Colonic mucosa (tissue), 4 donors: ENCODE data around the gene LARP4B. TPM values are rescaled to one million over a fixed set of nuclear protein-coding genes. Genes with fewer than 3 reads are reported as not detected.
A peak's percentile ranks its signal among the peaks of the same experiment; 100 is the strongest.
"Not testable (repeated sequence)": the region's sequence is repeated elsewhere in the genome, so short reads cannot be mapped to it uniquely, and the experiment has no call there.

Experiments used
- DNase-seq: peaks from one replicate; pipeline ENCODE4 v3.0.0-alpha.2; 2020
- H3K27ac ChIP-seq: fragments of 200-600 bp; one replicate; pipeline ENCODE4 v1.8.0; 2021
- H3K27me3 ChIP-seq: fragments of 200-600 bp; one replicate; pipeline ENCODE4 v1.8.0; 2021
- H3K36me3 ChIP-seq: fragments of 200-600 bp; one replicate; pipeline ENCODE4 v1.8.0; 2021
- H3K4me1 ChIP-seq: fragments of 200-600 bp; one replicate; pipeline ENCODE4 v1.8.0; 2021; ENCODE audit warnings: mild to moderate bottlenecking
- H3K4me3 ChIP-seq: fragments of 200-600 bp; one replicate; pipeline ENCODE4 v1.8.0; 2021
- H3K9ac ChIP-seq, 2 donors: one replicate each; pipeline ENCODE4 v1.7.0; 2013; ENCODE audit warnings: control low read depth in 2 of 2, low read depth in 2 of 2, low read length in 2 of 2
- H3K9me3 ChIP-seq: fragments of 200-600 bp; one replicate; pipeline ENCODE4 v1.8.0; 2021
- CTCF ChIP-seq: fragments of 200-600 bp; IDR thresholded peaks from one replicate; pipeline ENCODE4 v1.8.0; 2022; ENCODE audit warnings: antibody characterized with exemption, mild to moderate bottlenecking
- intact Hi-C: fragments of 100-400 bp; cut with DNase I; formaldehyde crosslinking; loops from one replicate; pipeline ENCODE4 v1.14.1; 2022
- total RNA-seq, 2 donors: library from RNA; stranded (reverse); fragmentation: NEBNext Ultra II Directional in 1 of 2; extraction: Animal tissue kit (Norgen Biotek cat#: 25700) in 1 of 2; gene quantifications; one replicate each; pipeline ENCODE4 v1.2.1, GENCODE V29; 2021
- donor health status: healthy.
- donor health status: DM: no; HTN: no; CAD: no.
- donor health status: DM: no; HTN: no; CAD: no.

Gene LARP4B
- total RNA-seq, 2 donors from 2014 or later: 129 to 136 TPM

- Histone ChIP-seq H3K27ac (no peak overlapping the region), H3K9me3 (no peaks in the 10 kb centered on the region), H3K4me1 (no peaks in the 10 kb centered on the region), H3K36me3 (no peaks in the 10 kb centered on the region), H3K27me3 (no peaks in the 10 kb centered on the region), H3K9ac (no peak overlapping the region), H3K4me3 (no peak overlapping the region)
- no peak for DNase-seq
- TF ChIP-seq CTCF: no peak
- intact Hi-C loops: loop anchor here (10.0 kb wide), 1 partner anchor 116 kb away; the partner anchor contains the start of gene WDR37
Measured at GRCh38 chr10:938941-939678, 7.6 kb upstream of the LARP4B start.

DNA sequence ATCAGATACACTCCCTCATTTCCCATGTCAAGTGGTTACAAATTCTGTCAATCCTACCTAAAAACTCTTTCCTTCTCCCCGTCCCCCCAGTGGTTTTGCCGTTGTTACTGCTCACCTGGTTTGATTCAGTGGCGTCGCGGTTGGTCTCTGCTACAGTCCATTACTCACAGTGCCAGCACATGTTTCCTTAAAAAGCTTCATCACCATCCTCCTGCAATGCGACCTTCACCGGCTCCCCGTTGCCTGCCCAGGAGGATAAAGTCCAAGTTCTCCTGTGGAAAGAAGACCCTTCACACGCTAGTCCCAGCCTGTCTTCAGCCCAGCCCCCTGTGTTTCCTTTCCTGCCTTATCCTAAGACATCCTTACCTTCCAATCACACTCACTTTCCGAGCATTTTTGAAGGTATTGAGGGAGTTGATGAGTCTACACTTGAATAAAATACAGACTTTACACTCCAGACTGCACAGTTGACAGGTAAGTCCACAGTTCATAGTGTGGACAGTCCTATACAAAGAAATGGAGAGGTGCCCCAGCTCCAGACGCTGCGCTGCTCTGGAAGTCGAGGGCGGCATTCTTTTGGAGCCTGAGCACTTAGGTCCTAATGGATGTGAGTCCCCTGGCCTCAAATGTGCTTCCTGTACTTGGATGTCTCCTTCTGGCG is 3.4 kb upstream of the LARP4B start:
- Histone ChIP-seq H3K27ac (no peak overlapping the region), H3K27me3 (no peaks in the 10 kb centered on the region), H3K36me3 (no peaks in the 10 kb centered on the region), H3K9me3 (no peaks in the 10 kb centered on the region), H3K4me3 (no peak overlapping the region), H3K4me1 (no peaks in the 10 kb centered on the region), H3K9ac (no peak overlapping the region)
- no peak for DNase-seq
- no peak for TF ChIP-seq CTCF
- intact Hi-C loops: loop anchor here (10.0 kb wide), 1 partner anchor 120 kb away; the partner anchor contains the start of gene WDR37

- DNase-seq, H3K9me3 ChIP-seq, H3K36me3 ChIP-seq, H3K27me3 ChIP-seq, H3K27ac ChIP-seq, H3K9ac ChIP-seq, H3K4me1 ChIP-seq, H3K4me3 ChIP-seq: not testable (repeated sequence)
- intact Hi-C loops: loop anchor here (10.0 kb wide), 1 partner anchor 121 kb away; the partner anchor contains the start of gene WDR37
Measured at GRCh38 chr10:934165-934564, 2.7 kb upstream of the LARP4B start.

DNA sequence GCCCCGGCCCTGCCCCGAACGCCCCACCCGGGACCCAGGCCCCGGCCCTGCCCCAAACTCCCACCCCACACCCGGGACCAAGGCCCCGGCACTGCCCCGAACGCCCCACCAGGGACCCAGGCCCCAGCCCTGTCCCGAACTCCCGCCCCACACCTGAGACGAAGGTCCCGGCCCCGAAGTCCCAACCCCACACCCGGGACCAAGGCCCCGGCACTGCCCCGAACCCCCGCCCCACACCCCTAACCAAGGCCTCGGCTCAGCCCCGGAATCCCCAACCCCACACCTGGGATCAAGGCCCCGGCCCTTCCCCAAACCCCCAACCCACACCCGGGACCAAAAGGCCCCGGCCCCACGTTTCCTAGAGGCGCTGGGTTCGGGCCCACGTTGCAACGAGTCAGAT is 1.1 kb upstream of the LARP4B start:
- TF ChIP-seq CTCF: no peak
- Histone ChIP-seq H3K27ac (no peak overlapping the region), H3K27me3 (no peaks in the 10 kb centered on the region), H3K4me1 (peaks cover 3% of the 10 kb centered on the region), H3K36me3 (no peaks in the 10 kb centered on the region), H3K9me3 (no peaks in the 10 kb centered on the region), H3K9ac (no peak overlapping the region), H3K4me3 (no peak overlapping the region)
- DNase-seq: peak; percentile 29
- intact Hi-C loops: loop anchor here (10.0 kb wide), 1 partner anchor 122 kb away; the partner anchor contains the start of gene WDR37

GRCh38 chr10:930625-931325 is 730 bp downstream of the LARP4B start:
- DNase-seq: peak; percentile 73
- TF ChIP-seq CTCF: no peak
- Histone ChIP-seq H3K4me3 (peak overlapping the region; percentile 37), H3K4me1 (peaks cover 8% of the 10 kb centered on the region), H3K9me3 (no peaks in the 10 kb centered on the region), H3K27me3 (no peaks in the 10 kb centered on the region), H3K9ac (peak overlapping the region; percentile 81 to 87), H3K36me3 (no peaks in the 10 kb centered on the region), H3K27ac (peak overlapping the region; percentile 56)
- intact Hi-C loops: loop anchor here (10.0 kb wide), 1 partner anchor 124 kb away; the partner anchor contains the start of gene WDR37
